GM19455 (cell line): ENCODE results near the gene KLF17.

ENCODE experiments used
- ATAC-seq: cut with Tn5 transposase; IDR thresholded peaks from one replicate; pipeline ENCODE4 v1.9.1; 2021; ENCODE audit not compliant: unreplicated experiment

The KLF17 gene

GRCh38 chr1:44118682-44119081 is at the start of gene KLF17:
KLF17 (plus strand) TSS chr1:44118821; CDS start chr1:44118908, 87 bp downstream.
- no peak for ATAC-seq

GRCh38 chr1:44071461-44071860 is 47.2 kb upstream of the KLF17 start:
- ATAC-seq = no peak

- ATAC-seq = no peak
Observed at GRCh38 chr1:44072204-44072603, 46.4 kb upstream of the KLF17 start.

GRCh38 chr1:44072821-44073220 is 45.8 kb upstream of the KLF17 start:
- ATAC-seq = no peak

- no peak for ATAC-seq
Observed at GRCh38 chr1:44073528-44073927, 45.1 kb upstream of the KLF17 start.

GRCh38 chr1:44074415-44074814 is 44.2 kb upstream of the KLF17 start:
- no peak for ATAC-seq

GRCh38 chr1:44076066-44076465 is 42.6 kb upstream of the KLF17 start:
- ATAC-seq = no peak

GRCh38 chr1:44077421-44077820 is 41.2 kb upstream of the KLF17 start:
- no peak for ATAC-seq

- ATAC-seq = no peak
Observed at GRCh38 chr1:44078104-44078503, 40.5 kb upstream of the KLF17 start.

- ATAC-seq = no peak
Observed at GRCh38 chr1:44079566-44079965, 39.1 kb upstream of the KLF17 start.

- ATAC-seq = no peak
Observed at GRCh38 chr1:44084998-44085675, 33.5 kb upstream of the KLF17 start.

GRCh38 chr1:44086692-44087474 is 31.7 kb upstream of the KLF17 start:
- no peak for ATAC-seq

- ATAC-seq = no peak
Observed at GRCh38 chr1:44089371-44090048, 29.1 kb upstream of the KLF17 start.

- no peak for ATAC-seq
Observed at GRCh38 chr1:44090429-44091252, 28.0 kb upstream of the KLF17 start.

GRCh38 chr1:44094047-44094446 is 24.6 kb upstream of the KLF17 start:
- no peak for ATAC-seq

- no peak for ATAC-seq
Observed at GRCh38 chr1:44100183-44100868, 18.3 kb upstream of the KLF17 start.

- ATAC-seq = no peak
Observed at GRCh38 chr1:44101328-44101727, 17.3 kb upstream of the KLF17 start.

GRCh38 chr1:44103270-44104131 is 15.1 kb upstream of the KLF17 start:
- no peak for ATAC-seq

GRCh38 chr1:44105810-44106209 is 12.8 kb upstream of the KLF17 start:
- no peak for ATAC-seq

- ATAC-seq = no peak
Observed at GRCh38 chr1:44108241-44108640, 10.4 kb upstream of the KLF17 start.
